GM12878 (cell line): ENCODE results near the gene OPTC. TPM values are rescaled to one million over a fixed set of nuclear protein-coding genes. Genes with fewer than 3 reads are reported as not detected.

Source experiments
- ATAC-seq: fragments of 200-7000 bp; cut with Tn5 transposase; 3 replicates; pipeline ENCODE4 v1.9.1; 2020; ENCODE audit warnings: mild to moderate bottlenecking, moderate library complexity
- BruUV-seq: library from RNA; stranded (reverse); fragments of 400-500 nt; replicated peaks from 2 replicates; lab custom pipeline; 2021; lab: Mats Ljungman, UMichigan
- CTCF ChIA-PET: fragments of 300-600 bp; sonication (Branson Sonifier 250); formaldehyde crosslinking; extraction: SDS; loops from one replicate; lab custom pipeline; 2021; ENCODE audit warnings: inconsistent platforms; lab: Yijun Ruan, JAX
- POLR2A ChIA-PET: fragments of 350-600 bp; formaldehyde crosslinking; extraction: SDS; loops from one replicate; lab custom pipeline; 2021; ENCODE audit warnings: inconsistent platforms; lab: Charles Lee
- RAD21 ChIA-PET: fragments of 300-600 bp; sonication (Branson Sonifier 250); formaldehyde crosslinking; loops from one replicate; lab custom pipeline; 2023; ENCODE audit warnings: antibody characterized with exemption; ENCODE audit not compliant: unreplicated experiment; lab: Charles Lee
- SMC1A ChIA-PET: fragments of 300-600 bp; sonication (Branson Sonifier 250); formaldehyde crosslinking; loops from one replicate; lab custom pipeline; 2023; ENCODE audit not compliant: unreplicated experiment, uncharacterized antibody; lab: Charles Lee
- DNase-seq: peaks from one replicate; pipeline ENCODE4 v3.0.0-alpha.2; 2011; ENCODE audit warnings: low read depth, low spot score
- FAIRE-seq: peaks from 3 replicates; lab custom pipeline; 2011; peaks lifted over from hg19 to GRCh38; lab: Jason Lieb, UNC
- H2AFZ ChIP-seq: 2 replicates; pipeline ENCODE4 v1.6.0; 2011; ENCODE audit warnings: low read depth, low read length, control low read depth; ENCODE audit not compliant: control insufficient read depth
- H3K27ac ChIP-seq: 2 replicates; pipeline ENCODE4 v1.5.1; 2011; ENCODE audit warnings: control low read depth; ENCODE audit not compliant: control insufficient read depth, insufficient read depth
- H3K27me3 ChIP-seq, 2 experiments: replicated peaks in 1 of 2; 2 replicates each; pipeline versions ENCODE4 v1.6.0 to v1.6.1; 2011; ENCODE audit warnings: low read length in 1 of 2; ENCODE audit not compliant: control insufficient read depth in 2 of 2, insufficient read depth in 2 of 2
- H3K36me3 ChIP-seq, 2 experiments: 2 replicates each; pipeline ENCODE4 v1.5.1; 2011; ENCODE audit warnings: low read length in 1 of 2; ENCODE audit not compliant: control insufficient read depth in 2 of 2, insufficient read depth in 2 of 2
- H3K4me1 ChIP-seq: 2 replicates; pipeline ENCODE4 v1.6.1; 2011; ENCODE audit warnings: mild to moderate bottlenecking, low read length, moderate library complexity, mixed read lengths; ENCODE audit not compliant: control insufficient read depth, insufficient read depth
- H3K4me2 ChIP-seq: 2 replicates; pipeline ENCODE4 v1.6.0; 2011; ENCODE audit warnings: control low read depth; ENCODE audit not compliant: control insufficient read depth, insufficient read depth
- H3K4me3 ChIP-seq: fragments of 200-600 bp; sonication (generic); 2 replicates; pipeline ENCODE4 v1.5.1; 2016
- H3K79me2 ChIP-seq: 2 replicates; pipeline ENCODE4 v1.6.0; 2011; ENCODE audit warnings: low read length; ENCODE audit not compliant: control insufficient read depth, insufficient read depth
- H3K9ac ChIP-seq: 2 replicates; pipeline ENCODE4 v1.8.0; 2011; ENCODE audit warnings: low read length, control low read depth, mixed read lengths; ENCODE audit not compliant: control insufficient read depth, insufficient read depth
- H3K9me3 ChIP-seq: replicated peaks from 3 replicates; pipeline ENCODE4 v1.5.1; 2011; ENCODE audit warnings: mild to moderate bottlenecking, low read length; ENCODE audit not compliant: control insufficient read depth, insufficient read depth
- H4K20me1 ChIP-seq: 2 replicates; pipeline ENCODE4 v1.6.0; 2011; ENCODE audit not compliant: control insufficient read depth, insufficient read depth
- BMI1 ChIP-seq: fragments of 450-650 bp; IDR thresholded peaks from 2 replicates; pipeline ENCODE4 v1.6.1; 2016; ENCODE audit warnings: mild to moderate bottlenecking, moderate library complexity, borderline replicate concordance
- HDAC2 ChIP-seq: fragments of 200-600 bp; sonication (generic); IDR thresholded peaks from 2 replicates; pipeline ENCODE4 v1.6.1; 2017
- IRF4 ChIP-seq: IDR thresholded peaks from 2 replicates; pipeline ENCODE4 v1.6.1; 2011; ENCODE audit warnings: low read depth, low read length
- MTA3 ChIP-seq: IDR thresholded peaks from 2 replicates; pipeline ENCODE4 v1.6.1; 2012; ENCODE audit warnings: low read length, inconsistent platforms, borderline replicate concordance
- MXI1 ChIP-seq: fragments of 150-350 bp; IDR thresholded peaks from 2 replicates; pipeline ENCODE4 v1.6.1; 2011; ENCODE audit warnings: low read depth, mild to moderate bottlenecking, inconsistent platforms, low read length, improper control_type of control experiment
- NR2C1 ChIP-seq: fragments of 450-650 bp; IDR thresholded peaks from 2 replicates; pipeline ENCODE4 v1.6.1; 2017; ENCODE audit warnings: antibody characterized with exemption, mild to moderate bottlenecking, moderate library complexity
- SREBF1 ChIP-seq: IDR thresholded peaks from 2 replicates; pipeline ENCODE4 v1.6.1; 2012; ENCODE audit warnings: mild to moderate bottlenecking, low read length
- SRF ChIP-seq, 2 experiments: IDR thresholded peaks; 2 replicates each; pipeline ENCODE4 v1.6.1; 2011; ENCODE audit warnings: low read depth in 2 of 2, low read length in 2 of 2, mild to moderate bottlenecking in 1 of 2, moderate library complexity in 1 of 2
- TBL1XR1 ChIP-seq: IDR thresholded peaks from 2 replicates; pipeline ENCODE4 v1.6.1; 2012; ENCODE audit warnings: low read depth, low read length, improper control_type of control experiment
- WGBS: methylation state at CpG from one replicate; pipeline ENCODE4 v1.1.6; 2016; ENCODE audit warnings: low lambda C conversion rate; ENCODE audit not compliant: insufficient replicate concordance, insufficient coverage; ENCODE audit errors: missing lambda C conversion rate; 5-methylcytosine and 5-hydroxymethylcytosine counted together
- in situ Hi-C: fragments of 300-500 bp; cut with MboI; formaldehyde crosslinking; loops from 9 replicates; pipeline ENCODE4 v1.14.3; 2018; ENCODE audit warnings: mixed read lengths
- intact Hi-C: fragments of 100-400 bp; cut with micrococcal nuclease; formaldehyde crosslinking; loops from one replicate; pipeline ENCODE4 v1.14.2; 2022; ENCODE audit not compliant: unreplicated experiment
- polyA plus RNA-seq, 11 experiments: library from polyadenylated mRNA; depleted of rRNA in 4 of 11; unstranded in 6 of 11; stranded (reverse) in 5 of 11; fragments of >200 nt; fragmentation: Nextera tagmentation in 4 of 11; fragmentation: Illumina TruSeq in 1 of 11; extraction: Ambion mirVana in 4 of 11; extraction: Trizol in 1 of 11; gene quantifications; 1 replicate in 1 of 11; 2 replicates in 10 of 11; pipeline versions ENCODE4 v1.2.1 to v1.2.3, GENCODE V29; 2011 to 2016; ENCODE audit warnings: inconsistent platforms in 2 of 11, missing spikeins in 2 of 11, low read depth in 1 of 11
- total RNA-seq, 4 experiments: library from RNA; depleted of rRNA in 3 of 4; stranded (reverse); fragments of >200 nt in 3 of 4; fragmentation: Illumina TruSeq in 1 of 4; extraction: Trizol in 1 of 4; gene quantifications; 2 replicates each; pipeline versions ENCODE4 v1.2.1 to v1.2.3, GENCODE V29; 2013 to 2021
- TF ChIP-seq, protein P1 (sequence below): IDR thresholded peaks from 2 replicates; pipeline ENCODE4 v1.6.1; 2012; ENCODE audit warnings: low read depth, low read length, improper control_type of control experiment
- TF ChIP-seq, protein P2 (sequence below): fragments of 450-650 bp; formaldehyde crosslinking; IDR thresholded peaks from 2 replicates; pipeline ENCODE4 v1.4.0; 2022; ENCODE audit warnings: mild to moderate bottlenecking, moderate library complexity
- TF ChIP-seq, protein P3 (sequence below): IDR thresholded peaks from 2 replicates; pipeline ENCODE4 v1.6.1; 2011; ENCODE audit warnings: mild to moderate bottlenecking, low read depth, low read length, moderate library complexity; ENCODE audit not compliant: insufficient replicate concordance
- TF ChIP-seq, protein P4 (sequence below): fragments of 450-650 bp; IDR thresholded peaks from 2 replicates; pipeline ENCODE4 v1.6.1; 2017; ENCODE audit warnings: mild to moderate bottlenecking, moderate library complexity

Gene OPTC
- total and polyA plus RNA-seq, 10 of the 15 experiments (the other 5 are each of a cell fraction or from before 2014, with no cell fraction given) = not detected

DNA sequence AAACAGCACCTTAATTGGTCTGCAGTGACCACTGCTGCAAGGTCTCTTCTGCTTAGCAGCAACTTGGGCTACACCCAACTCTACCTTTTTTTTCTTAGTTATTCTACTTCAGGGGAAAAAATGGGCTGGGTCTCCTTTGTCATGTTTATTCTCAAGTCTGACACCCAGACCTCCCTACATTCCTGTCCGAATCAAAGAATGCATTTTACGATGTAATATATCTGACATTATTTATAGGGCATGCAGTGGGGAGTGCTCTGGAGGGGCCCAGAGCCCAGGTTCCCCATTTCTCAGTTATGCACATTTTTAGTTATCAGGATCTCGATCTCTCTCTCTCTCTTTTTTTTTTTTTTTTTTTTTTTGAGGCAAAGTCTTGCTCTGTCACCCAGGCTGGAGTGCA lies 50.5 kb downstream of the OPTC start:
- ChIA-PET SMC1A (no interaction called here), RAD21 (no interaction called here), POLR2A (no interaction called here), CTCF (no interaction called here)
- H4K20me1 ChIP-seq = no peaks in the 10 kb centered on the region
- H2AFZ ChIP-seq = no peak overlapping the region
- H3K4me1 ChIP-seq = no peaks in the 10 kb centered on the region
- WGBS = 6% methylated on average over 3 of the region's 3 CpGs
- FAIRE-seq (no peak), DNase-seq (no peak), ATAC-seq (no peak)
- in situ Hi-C loops = no loop called here
- no peak overlapping the region for H3K9ac ChIP-seq
- no peak overlapping the region for H3K4me2 ChIP-seq
- H3K36me3 ChIP-seq = no peaks in the 10 kb centered on the region
- H3K4me3 ChIP-seq = no peak overlapping the region
- intact Hi-C loops = no loop called here
- BruUV-seq = no TSS peak
- TF ChIP-seq TBL1XR1 (no peak), SRF (IDR thresholded peaks at IDR 0.05; ENCODE audit: low read depth in 2 of 2, low read length in 2 of 2) (no peak), BMI1 (no peak), MXI1 (no peak), NR2C1 (no peak), SREBF1 (no peak), IRF4 (no peak), MTA3 (no peak), HDAC2 (no peak)
- TF ChIP-seq, protein P1, sequence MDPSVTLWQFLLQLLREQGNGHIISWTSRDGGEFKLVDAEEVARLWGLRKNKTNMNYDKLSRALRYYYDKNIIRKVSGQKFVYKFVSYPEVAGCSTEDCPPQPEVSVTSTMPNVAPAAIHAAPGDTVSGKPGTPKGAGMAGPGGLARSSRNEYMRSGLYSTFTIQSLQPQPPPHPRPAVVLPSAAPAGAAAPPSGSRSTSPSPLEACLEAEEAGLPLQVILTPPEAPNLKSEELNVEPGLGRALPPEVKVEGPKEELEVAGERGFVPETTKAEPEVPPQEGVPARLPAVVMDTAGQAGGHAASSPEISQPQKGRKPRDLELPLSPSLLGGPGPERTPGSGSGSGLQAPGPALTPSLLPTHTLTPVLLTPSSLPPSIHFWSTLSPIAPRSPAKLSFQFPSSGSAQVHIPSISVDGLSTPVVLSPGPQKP = no peak
- TF ChIP-seq, protein P2, sequence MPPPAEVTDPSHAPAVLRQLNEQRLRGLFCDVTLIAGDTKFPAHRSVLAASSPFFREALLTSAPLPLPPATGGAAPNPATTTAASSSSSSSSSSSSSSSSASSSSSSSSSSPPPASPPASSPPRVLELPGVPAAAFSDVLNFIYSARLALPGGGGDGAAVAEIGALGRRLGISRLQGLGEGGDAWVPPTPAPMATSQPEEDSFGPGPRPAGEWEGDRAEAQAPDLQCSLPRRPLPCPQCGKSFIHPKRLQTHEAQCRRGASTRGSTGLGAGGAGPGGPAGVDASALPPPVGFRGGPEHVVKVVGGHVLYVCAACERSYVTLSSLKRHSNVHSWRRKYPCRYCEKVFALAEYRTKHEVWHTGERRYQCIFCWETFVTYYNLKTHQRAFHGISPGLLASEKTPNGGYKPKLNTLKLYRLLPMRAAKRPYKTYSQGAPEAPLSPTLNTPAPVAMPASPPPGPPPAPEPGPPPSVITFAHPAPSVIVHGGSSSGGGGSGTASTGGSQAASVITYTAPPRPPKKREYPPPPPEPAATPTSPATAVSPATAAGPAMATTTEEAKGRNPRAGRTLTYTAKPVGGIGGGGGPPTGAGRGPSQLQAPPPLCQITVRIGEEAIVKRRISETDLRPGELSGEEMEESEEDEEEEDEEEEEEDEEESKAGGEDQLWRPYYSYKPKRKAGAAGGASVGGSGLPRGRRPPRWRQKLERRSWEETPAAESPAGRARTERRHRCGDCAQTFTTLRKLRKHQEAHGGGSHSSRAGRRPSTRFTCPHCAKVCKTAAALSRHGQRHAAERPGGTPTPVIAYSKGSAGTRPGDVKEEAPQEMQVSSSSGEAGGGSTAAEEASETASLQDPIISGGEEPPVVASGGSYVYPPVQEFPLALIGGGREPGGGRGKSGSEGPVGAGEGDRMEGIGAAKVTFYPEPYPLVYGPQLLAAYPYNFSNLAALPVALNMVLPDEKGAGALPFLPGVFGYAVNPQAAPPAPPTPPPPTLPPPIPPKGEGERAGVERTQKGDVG (CRISPR knock-in tag) = no peak
- TF ChIP-seq, protein P3, sequence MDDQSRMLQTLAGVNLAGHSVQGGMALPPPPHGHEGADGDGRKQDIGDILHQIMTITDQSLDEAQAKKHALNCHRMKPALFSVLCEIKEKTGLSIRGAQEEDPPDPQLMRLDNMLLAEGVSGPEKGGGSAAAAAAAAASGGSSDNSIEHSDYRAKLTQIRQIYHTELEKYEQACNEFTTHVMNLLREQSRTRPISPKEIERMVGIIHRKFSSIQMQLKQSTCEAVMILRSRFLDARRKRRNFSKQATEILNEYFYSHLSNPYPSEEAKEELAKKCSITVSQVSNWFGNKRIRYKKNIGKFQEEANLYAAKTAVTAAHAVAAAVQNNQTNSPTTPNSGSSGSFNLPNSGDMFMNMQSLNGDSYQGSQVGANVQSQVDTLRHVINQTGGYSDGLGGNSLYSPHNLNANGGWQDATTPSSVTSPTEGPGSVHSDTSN = no peak
- TF ChIP-seq, protein P4, sequence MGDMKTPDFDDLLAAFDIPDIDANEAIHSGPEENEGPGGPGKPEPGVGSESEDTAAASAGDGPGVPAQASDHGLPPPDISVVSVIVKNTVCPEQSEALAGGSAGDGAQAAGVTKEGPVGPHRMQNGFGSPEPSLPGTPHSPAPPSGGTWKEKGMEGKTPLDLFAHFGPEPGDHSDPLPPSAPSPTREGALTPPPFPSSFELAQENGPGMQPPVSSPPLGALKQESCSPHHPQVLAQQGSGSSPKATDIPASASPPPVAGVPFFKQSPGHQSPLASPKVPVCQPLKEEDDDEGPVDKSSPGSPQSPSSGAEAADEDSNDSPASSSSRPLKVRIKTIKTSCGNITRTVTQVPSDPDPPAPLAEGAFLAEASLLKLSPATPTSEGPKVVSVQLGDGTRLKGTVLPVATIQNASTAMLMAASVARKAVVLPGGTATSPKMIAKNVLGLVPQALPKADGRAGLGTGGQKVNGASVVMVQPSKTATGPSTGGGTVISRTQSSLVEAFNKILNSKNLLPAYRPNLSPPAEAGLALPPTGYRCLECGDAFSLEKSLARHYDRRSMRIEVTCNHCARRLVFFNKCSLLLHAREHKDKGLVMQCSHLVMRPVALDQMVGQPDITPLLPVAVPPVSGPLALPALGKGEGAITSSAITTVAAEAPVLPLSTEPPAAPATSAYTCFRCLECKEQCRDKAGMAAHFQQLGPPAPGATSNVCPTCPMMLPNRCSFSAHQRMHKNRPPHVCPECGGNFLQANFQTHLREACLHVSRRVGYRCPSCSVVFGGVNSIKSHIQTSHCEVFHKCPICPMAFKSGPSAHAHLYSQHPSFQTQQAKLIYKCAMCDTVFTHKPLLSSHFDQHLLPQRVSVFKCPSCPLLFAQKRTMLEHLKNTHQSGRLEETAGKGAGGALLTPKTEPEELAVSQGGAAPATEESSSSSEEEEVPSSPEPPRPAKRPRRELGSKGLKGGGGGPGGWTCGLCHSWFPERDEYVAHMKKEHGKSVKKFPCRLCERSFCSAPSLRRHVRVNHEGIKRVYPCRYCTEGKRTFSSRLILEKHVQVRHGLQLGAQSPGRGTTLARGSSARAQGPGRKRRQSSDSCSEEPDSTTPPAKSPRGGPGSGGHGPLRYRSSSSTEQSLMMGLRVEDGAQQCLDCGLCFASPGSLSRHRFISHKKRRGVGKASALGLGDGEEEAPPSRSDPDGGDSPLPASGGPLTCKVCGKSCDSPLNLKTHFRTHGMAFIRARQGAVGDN = no peak
- no peaks in the 10 kb centered on the region for H3K9me3 ChIP-seq
- no peak overlapping the region for H3K27ac ChIP-seq
- H3K27me3 ChIP-seq = no peaks in the 10 kb centered on the region; a peak in 1 of 4 replicates
- H3K79me2 ChIP-seq = no peaks in the 10 kb centered on the region
